ENCODE data around the gene PLA2G4D.
A peak's percentile ranks its signal among the peaks of the same experiment; 100 is the strongest.

The PLA2G4D gene, protein sequence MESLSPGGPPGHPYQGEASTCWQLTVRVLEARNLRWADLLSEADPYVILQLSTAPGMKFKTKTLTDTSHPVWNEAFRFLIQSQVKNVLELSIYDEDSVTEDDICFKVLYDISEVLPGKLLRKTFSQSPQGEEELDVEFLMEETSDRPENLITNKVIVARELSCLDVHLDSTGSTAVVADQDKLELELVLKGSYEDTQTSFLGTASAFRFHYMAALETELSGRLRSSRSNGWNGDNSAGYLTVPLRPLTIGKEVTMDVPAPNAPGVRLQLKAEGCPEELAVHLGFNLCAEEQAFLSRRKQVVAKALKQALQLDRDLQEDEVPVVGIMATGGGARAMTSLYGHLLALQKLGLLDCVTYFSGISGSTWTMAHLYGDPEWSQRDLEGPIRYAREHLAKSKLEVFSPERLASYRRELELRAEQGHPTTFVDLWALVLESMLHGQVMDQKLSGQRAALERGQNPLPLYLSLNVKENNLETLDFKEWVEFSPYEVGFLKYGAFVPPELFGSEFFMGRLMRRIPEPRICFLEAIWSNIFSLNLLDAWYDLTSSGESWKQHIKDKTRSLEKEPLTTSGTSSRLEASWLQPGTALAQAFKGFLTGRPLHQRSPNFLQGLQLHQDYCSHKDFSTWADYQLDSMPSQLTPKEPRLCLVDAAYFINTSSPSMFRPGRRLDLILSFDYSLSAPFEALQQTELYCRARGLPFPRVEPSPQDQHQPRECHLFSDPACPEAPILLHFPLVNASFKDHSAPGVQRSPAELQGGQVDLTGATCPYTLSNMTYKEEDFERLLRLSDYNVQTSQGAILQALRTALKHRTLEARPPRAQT

DNA sequence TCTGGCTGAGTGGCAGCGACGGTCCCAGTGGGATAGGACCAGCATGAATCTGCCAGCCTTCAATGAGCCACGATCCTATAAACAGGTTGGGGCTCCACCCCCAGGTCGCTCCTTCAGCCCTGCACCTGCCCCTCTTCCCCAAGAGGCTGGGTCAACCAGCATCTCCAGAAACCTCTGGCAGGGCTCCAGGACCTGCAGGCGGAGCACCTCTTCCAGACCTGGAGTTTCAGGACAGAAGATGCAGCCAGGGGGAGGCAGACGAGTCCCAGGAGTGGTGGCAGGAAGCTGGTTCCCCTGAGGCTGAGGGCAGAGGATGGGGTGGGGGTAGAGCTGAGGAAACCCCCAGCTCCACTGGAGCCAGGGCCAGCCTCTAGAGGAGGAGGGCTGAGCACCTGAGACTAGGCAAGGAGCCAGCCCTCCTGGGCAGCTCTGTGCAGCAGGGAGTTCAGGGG, at the start of gene PLA2G4D:
Gene PLA2G4D (minus strand): TSS at position 51 of the 452 bp plus-strand sequence. CDS start 103 bp downstream, outside the sequence.
- peak; percentile 54 for DNase-seq

- no peak for DNase-seq
These were observed 49.0 kb upstream of the PLA2G4D start for GRCh38 chr15:42143356-42143755.

- DNase-seq = no peak
These were observed 47.7 kb upstream of the PLA2G4D start for GRCh38 chr15:42141795-42142667.

- no peak for DNase-seq
These were observed 46.9 kb upstream of the PLA2G4D start for GRCh38 chr15:42141246-42141645.

DNA sequence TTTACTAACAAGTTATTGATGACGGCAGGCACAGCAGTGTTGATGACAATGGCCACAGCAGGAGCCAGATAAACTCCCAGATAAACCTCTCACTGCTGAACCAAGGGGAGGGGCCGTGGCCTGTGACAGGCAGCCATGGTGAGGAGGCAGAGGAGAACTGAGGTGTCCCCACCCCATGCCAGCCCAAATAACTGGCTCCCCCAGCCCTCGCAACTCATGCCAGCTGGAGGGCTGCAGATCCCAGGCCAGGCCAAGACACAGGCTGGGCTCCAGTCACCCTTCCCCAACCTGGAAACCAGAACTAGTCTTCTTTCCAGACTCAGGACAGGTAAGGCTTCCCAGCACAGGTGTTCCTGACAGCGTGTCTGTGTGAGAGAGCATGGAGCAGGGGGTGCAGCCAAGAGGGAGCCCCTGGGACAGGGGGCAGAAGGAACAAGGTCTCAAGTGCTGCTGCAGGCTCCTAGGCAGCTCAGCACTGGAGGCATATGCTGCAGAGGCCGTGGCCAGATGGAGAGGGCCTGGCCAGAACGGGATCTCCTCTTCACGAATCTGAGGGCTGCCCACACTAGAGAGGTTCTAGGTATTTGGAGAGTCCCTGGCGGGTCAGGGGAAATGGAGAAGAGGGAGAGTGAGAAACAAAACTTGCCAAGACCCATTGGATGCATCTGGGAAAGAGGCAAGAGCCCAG, 46.2 kb upstream of the PLA2G4D start:
- DNase-seq = no peak

DNA sequence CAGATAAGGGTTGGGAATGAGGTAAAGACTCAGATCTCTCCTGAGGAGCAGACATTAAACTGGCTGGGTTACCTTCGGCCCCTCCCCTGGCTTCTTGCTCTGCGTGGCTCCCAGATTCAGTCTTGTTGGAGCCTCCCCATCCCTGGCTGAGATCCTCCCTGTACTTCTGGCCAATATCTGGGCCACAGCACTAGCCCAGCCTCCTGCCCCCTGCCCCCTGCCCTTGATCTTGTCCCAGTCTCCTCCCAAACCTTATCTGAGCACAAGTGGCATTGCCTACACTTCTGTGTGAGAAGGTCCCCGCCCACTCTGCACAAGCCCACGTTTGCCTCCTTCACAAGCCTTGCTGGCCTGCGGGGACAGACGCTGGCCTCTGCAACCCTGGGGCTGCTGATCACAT, 45.2 kb upstream of the PLA2G4D start:
- DNase-seq = no peak

DNA sequence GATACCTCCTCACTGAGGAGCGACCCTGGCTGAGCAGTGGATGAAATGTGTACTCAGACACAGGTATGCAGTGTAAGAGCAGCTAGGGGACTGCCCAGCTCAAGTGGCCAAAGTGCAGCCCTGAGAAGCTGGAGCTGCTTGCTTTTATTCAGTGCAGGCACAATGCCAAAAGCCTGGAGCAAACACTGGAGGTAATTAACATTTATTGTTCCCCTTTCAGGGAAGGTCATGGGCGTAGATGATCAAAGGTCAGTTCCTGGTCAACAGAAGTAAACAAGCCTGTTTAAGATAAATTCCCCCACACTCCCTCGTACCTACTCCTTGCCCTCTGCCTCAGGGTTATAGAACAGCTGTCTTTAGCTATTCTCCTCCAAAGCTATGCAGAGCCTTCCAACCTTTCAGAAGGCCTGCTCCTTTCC, 44.6 kb upstream of the PLA2G4D start:
- DNase-seq = no peak

DNA sequence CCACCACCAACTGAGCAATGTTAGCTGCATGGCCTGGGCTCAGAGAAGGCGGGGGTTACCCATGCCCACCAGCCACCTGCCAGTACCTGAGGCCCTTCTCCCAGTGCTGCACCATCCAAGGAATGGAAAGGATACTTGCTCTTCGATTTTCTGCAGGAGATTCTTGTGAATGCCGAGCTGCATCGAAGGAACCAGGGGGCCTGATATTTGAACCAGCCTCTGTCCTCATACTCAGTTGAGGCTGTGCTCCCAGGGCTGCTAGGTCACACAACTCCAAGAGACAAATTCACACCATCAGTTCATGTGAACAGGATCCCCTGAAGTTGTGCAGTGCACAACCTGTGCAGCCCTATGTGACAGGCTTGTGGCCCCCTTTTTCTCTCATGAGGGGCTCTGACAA, 44.0 kb upstream of the PLA2G4D start:
- DNase-seq = no peak

- peak; percentile 41 for DNase-seq
These were observed 43.3 kb upstream of the PLA2G4D start for GRCh38 chr15:42137461-42138261.

- no peak for DNase-seq
These were observed 42.2 kb upstream of the PLA2G4D start for GRCh38 chr15:42136513-42136912.

DNA sequence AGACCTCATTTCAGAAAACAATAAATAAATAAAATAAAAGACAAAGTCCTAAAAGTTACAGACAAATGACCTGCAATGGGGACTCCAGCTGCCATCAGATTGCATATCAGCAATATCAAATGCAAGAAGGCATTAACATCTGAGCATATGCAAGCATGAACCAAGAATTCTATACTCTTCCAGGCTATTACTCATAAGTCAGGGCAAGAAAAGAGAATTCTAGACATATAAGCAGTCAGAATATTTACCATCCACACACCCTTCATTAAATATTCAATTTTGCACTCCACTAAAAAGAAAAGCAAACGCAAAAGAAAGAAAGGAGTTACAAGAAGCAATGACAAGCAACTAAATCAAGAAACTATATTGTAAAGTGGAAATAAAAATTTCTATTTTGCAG, 41.0 kb upstream of the PLA2G4D start:
- no peak for DNase-seq

GRCh38 chr15:42134617-42135245, 40.4 kb upstream of the PLA2G4D start:
- DNase-seq = no peak

DNA sequence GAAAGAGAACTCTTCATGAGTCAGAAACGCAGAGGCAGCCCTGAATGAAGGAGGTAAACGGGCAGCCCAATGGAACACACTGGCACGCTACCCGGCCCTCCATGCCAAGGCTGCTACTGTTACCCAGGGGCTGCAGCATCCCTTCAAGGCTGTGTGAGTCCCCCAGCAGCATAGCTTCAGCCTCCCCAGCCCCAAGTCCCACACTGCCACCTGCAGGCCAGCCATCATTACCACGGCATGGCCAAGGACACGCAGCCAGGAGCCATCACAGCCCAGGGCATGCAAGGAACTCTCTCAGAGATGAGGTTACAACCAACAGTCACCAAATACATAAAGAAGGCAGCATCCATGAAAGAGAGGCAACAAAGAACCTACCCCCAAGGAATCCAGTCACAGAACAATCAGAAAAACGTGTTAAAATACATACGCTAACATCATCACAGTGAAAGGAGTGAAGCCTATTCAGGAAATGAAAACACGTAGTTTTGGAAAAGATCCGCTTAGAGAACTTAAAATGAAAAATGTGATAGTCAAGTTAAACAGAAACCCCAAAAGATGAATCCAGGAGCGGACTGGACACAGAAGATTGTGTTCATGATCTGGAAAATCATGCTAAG, 39.6 kb upstream of the PLA2G4D start:
- peak; percentile 29 for DNase-seq

DNA sequence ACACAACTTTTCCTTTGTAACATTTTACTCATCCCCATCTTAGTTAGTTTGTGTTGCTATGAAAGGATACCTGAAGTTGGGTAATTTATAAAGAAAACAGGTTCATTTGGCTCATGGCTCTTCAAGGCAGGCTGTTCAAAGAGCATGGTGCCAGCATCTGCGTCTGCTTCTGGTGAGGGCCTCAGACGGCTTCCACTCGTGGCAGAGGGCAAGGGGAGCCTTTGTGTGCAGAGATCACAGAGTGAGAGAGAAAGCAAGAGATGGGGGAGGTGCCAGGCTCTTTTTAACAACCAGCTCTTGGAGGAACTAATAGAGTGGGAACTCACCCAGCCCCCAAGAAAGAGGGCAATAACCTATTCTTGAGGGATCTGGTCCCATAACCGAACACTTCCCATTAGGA, 39.0 kb upstream of the PLA2G4D start:
- no peak for DNase-seq

GRCh38 chr15:42131826-42132806, 37.8 kb upstream of the PLA2G4D start:
- peak; percentile 64 for DNase-seq

DNA sequence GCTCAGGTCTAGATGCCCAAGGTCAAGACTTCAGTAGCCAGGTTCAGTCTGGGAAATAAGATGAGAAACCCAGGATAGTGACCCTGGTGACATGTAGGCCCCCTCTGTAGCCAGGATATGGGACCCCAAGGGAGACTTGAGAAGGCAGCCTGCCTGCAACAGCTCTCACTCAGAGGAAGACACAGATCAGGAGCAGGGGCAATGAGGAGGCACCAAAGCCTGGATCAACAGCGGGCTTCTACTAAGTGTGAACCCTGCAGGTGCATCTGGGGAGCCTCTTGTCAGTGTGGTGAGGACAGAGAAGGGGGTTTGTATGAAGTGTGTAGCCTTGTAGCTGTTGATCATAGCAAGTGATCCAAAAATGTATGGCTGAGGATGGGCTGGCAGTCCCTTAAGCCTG, 36.6 kb upstream of the PLA2G4D start:
- DNase-seq = no peak

- DNase-seq = no peak
These were observed 36.1 kb upstream of the PLA2G4D start for GRCh38 chr15:42130246-42130986.

DNA sequence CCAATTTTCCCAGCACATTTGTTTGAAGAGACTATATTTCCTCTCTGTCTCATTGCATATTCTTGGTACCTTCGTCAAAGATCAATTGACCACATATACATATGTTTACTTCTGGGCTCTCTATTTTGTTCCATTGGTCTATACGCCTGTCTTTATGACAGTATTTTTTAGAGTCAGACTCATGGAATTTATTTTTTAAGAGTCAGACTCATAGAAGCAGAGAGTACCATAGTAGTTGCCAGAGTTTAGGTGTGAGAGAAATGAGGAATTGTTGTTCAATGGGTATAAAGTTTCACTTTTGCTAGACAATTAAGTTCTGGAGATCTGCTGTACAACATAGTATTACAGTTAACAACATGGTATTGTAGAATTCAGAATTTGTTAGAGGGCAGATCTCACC, 35.0 kb upstream of the PLA2G4D start:
- no peak for DNase-seq
